ENCODE data around the gene ACSBG1.

The ACSBG1 gene

DNA sequence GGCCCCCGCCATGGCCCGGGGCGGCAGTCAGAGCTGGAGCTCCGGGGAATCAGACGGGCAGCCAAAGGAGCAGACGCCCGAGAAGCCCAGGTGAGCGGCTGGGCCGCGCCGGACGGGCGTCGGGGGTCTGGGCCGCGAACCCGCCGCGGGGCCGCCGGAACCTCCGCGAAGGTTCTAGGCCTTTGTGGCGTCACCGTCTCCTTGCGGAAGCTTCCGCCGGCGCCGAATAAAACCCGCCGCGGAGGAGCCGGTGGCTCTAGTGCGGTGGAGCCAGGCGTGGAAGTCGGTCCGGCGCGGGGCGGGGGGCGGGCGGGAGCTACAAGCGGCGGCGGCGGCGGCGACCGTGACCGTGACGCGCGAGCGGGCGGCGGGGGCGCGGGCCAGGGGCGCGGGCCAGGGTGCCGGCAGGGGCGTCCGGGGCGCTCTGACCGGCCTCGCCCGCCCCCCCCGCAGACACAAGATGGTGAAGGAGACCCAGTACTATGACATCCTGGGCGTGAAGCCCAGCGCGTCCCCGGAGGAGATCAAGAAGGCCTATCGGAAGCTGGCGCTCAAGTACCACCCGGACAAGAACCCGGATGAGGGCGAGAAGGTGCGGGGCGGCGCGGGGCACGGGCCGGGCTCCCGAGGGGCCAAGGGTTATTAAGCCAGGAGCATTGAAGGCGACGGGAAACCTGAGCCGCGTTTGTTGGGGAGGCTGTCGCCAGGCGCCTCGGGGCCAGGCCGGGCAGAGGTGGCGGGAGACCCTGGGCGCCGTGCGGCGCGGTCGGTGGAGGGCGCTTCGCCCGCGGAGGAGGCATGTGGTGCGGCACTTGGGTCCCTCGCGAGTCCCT is 30.2 kb upstream of the ACSBG1 start, which contains the start of gene DNAJA4:
Gene DNAJA4, plus strand, starts transcription at position 259 of the 833 bp plus-strand sequence. Its CDS starts 202 bp downstream, at position 461.
- H2BK15ac ChIP-seq (replicated peaks; ENCODE audit: low read depth): no peak within 1 kb of the TSS
- H2AK5ac ChIP-seq (ENCODE audit: low read length): no peak within 1 kb of the TSS
- no CpG with 5 or more reads among the region's 107 CpGs for WGBS (ENCODE audit: extremely low coverage, insufficient coverage, low lambda C conversion rate)
- no peak within 1 kb of the TSS for H2BK5ac ChIP-seq (ENCODE audit: low read length)
- H3K4me3 ChIP-seq (ENCODE audit: low read length): no peak within 1 kb of the TSS
- H3K79me1 ChIP-seq (ENCODE audit: low read length): no peaks in the 10 kb centered on the region
- no peak within 1 kb of the TSS for H2BK120ac ChIP-seq (ENCODE audit: low read depth, low read length)
- H4K8ac ChIP-seq (ENCODE audit: low read depth, low read length): no peak within 1 kb of the TSS
- no peak for DNase-seq
- no peak within 1 kb of the TSS for H3K23ac ChIP-seq (ENCODE audit: low read length)
- no peak within 1 kb of the TSS for H3K9ac ChIP-seq (ENCODE audit: low read length)
- H3K79me2 ChIP-seq (ENCODE audit: control insufficient read depth, insufficient read depth, low read length): no peaks in the 10 kb centered on the region
- H3K27ac ChIP-seq (ENCODE audit: low read depth, low read length): no peak within 1 kb of the TSS
- H3K4me1 ChIP-seq (ENCODE audit: control insufficient read depth, low read depth, low read length): no peaks in the 10 kb centered on the region
- no peaks in the 10 kb centered on the region for H3K36me3 ChIP-seq (ENCODE audit: control insufficient read depth, insufficient read depth, low read length)
- no peak within 1 kb of the TSS for H4K5ac ChIP-seq (ENCODE audit: low read length)
- no peak within 1 kb of the TSS for H3K4me2 ChIP-seq (ENCODE audit: low read length)
- H3K27me3 ChIP-seq (ENCODE audit: insufficient read depth, low read length, poor library complexity): no peaks in the 10 kb centered on the region
- H3K18ac ChIP-seq (ENCODE audit: low read length): no peak within 1 kb of the TSS
- H3K4ac ChIP-seq (ENCODE audit: low read depth, low read length): no peak within 1 kb of the TSS
- H3K56ac ChIP-seq (ENCODE audit: low read length): peak within 1 kb of the TSS; percentile 34

- Histone ChIP-seq H3K4me2 (ENCODE audit: low read length) (no peak overlapping the region), H3K9ac (ENCODE audit: low read length) (no peak overlapping the region), H3K36me3 (ENCODE audit: control insufficient read depth, insufficient read depth, low read length) (no peaks in the 10 kb centered on the region), H3K4ac (ENCODE audit: low read depth, low read length) (no peak overlapping the region), H3K27me3 (ENCODE audit: insufficient read depth, low read length, poor library complexity) (no peaks in the 10 kb centered on the region), H2AK5ac (ENCODE audit: low read length) (no peak overlapping the region), H3K27ac (ENCODE audit: low read depth, low read length) (no peak overlapping the region), H2BK5ac (ENCODE audit: low read length) (no peak overlapping the region), H3K79me1 (ENCODE audit: low read length) (no peaks in the 10 kb centered on the region), H4K8ac (ENCODE audit: low read depth, low read length) (no peak overlapping the region), H4K5ac (ENCODE audit: low read length) (no peak overlapping the region), H2BK15ac (replicated peaks; ENCODE audit: low read depth) (no peak overlapping the region), H2BK120ac (ENCODE audit: low read depth, low read length) (no peak overlapping the region), H3K56ac (ENCODE audit: low read length) (no peak overlapping the region), H3K4me1 (ENCODE audit: control insufficient read depth, low read depth, low read length) (no peaks in the 10 kb centered on the region), H3K79me2 (ENCODE audit: control insufficient read depth, insufficient read depth, low read length) (no peaks in the 10 kb centered on the region), H3K4me3 (ENCODE audit: low read length) (no peak overlapping the region), H3K18ac (ENCODE audit: low read length) (no peak overlapping the region), H3K23ac (ENCODE audit: low read length) (no peak overlapping the region)
- no CpG with 5 or more reads among the region's 23 CpGs for WGBS (ENCODE audit: extremely low coverage, insufficient coverage, low lambda C conversion rate)
- DNase-seq: no peak
Observed at GRCh38 chr15:78263907-78264303, 29.5 kb upstream of the ACSBG1 start.

DNA sequence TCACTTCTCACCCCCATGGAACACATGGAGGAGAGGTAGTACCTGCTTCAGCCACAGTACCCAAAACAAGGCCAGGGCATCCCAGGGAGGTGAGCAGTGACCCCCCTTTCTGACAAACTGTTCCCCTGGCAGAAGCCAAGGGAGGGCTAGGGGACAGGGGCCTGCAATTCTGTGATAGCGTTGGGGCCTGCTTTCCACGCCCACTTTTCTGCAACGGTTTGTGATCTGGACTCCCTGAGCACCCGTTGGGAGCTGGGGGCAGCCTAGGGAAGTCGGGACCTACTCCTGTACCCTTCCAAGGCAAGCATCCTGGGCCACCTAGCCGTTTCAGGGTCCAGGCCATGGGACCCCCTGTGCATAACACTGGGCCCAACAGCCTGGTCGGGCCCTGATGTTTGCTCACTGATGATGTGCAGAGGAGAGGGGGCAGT is 29.0 kb upstream of the ACSBG1 start:
- H4K5ac ChIP-seq (ENCODE audit: low read length): no peak overlapping the region
- no peak overlapping the region for H2BK5ac ChIP-seq (ENCODE audit: low read length)
- no peak overlapping the region for H3K9ac ChIP-seq (ENCODE audit: low read length)
- WGBS (ENCODE audit: extremely low coverage, insufficient coverage, low lambda C conversion rate): no CpG with 5 or more reads among the region's 7 CpGs
- H3K4me1 ChIP-seq (ENCODE audit: control insufficient read depth, low read depth, low read length): no peaks in the 10 kb centered on the region
- no peak overlapping the region for H2BK15ac ChIP-seq (replicated peaks; ENCODE audit: low read depth)
- H2AK5ac ChIP-seq (ENCODE audit: low read length): no peak overlapping the region
- H4K8ac ChIP-seq (ENCODE audit: low read depth, low read length): no peak overlapping the region
- no peak overlapping the region for H3K4me2 ChIP-seq (ENCODE audit: low read length)
- no peak for DNase-seq
- no peak overlapping the region for H3K4me3 ChIP-seq (ENCODE audit: low read length)
- H3K27me3 ChIP-seq (ENCODE audit: insufficient read depth, low read length, poor library complexity): no peaks in the 10 kb centered on the region
- H3K79me2 ChIP-seq (ENCODE audit: control insufficient read depth, insufficient read depth, low read length): no peaks in the 10 kb centered on the region
- no peak overlapping the region for H2BK120ac ChIP-seq (ENCODE audit: low read depth, low read length)
- H3K56ac ChIP-seq (ENCODE audit: low read length): no peak overlapping the region
- H3K36me3 ChIP-seq (ENCODE audit: control insufficient read depth, insufficient read depth, low read length): no peaks in the 10 kb centered on the region
- no peak overlapping the region for H3K23ac ChIP-seq (ENCODE audit: low read length)
- H3K27ac ChIP-seq (ENCODE audit: low read depth, low read length): no peak overlapping the region
- H3K79me1 ChIP-seq (ENCODE audit: low read length): no peaks in the 10 kb centered on the region
- H3K18ac ChIP-seq (ENCODE audit: low read length): no peak overlapping the region
- H3K4ac ChIP-seq (ENCODE audit: low read depth, low read length): no peak overlapping the region

DNA sequence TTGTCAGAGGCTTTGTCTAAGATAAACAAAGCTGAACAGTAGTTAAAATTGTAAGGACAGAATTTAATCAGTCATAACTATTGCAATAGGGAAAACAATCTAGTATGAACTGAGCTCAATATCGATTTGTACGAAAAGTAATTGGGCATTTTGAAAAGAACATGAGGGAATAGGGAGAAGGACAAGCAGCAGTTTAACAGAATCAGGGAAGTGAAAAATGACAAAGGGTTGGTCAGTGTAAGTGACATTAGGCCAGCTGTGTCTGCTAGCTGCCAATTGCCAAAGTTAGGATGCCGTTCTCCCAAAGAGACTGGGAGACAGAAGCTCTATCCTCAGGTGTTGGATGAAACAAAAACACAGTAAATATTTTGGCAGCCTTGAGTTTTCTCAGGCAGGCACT is 26.7 kb upstream of the ACSBG1 start:
- WGBS (ENCODE audit: extremely low coverage, insufficient coverage, low lambda C conversion rate): no CpG with 5 or more reads among the region's 3 CpGs
- Histone ChIP-seq H2AK5ac (ENCODE audit: low read length) (no peak overlapping the region), H3K4me1 (ENCODE audit: control insufficient read depth, low read depth, low read length) (no peaks in the 10 kb centered on the region), H4K8ac (ENCODE audit: low read depth, low read length) (no peak overlapping the region), H3K4me3 (ENCODE audit: low read length) (no peak overlapping the region), H4K5ac (ENCODE audit: low read length) (no peak overlapping the region), H2BK120ac (ENCODE audit: low read depth, low read length) (no peak overlapping the region), H3K27me3 (ENCODE audit: insufficient read depth, low read length, poor library complexity) (no peaks in the 10 kb centered on the region), H3K36me3 (ENCODE audit: control insufficient read depth, insufficient read depth, low read length) (no peaks in the 10 kb centered on the region), H3K4ac (ENCODE audit: low read depth, low read length) (no peak overlapping the region), H3K9ac (ENCODE audit: low read length) (no peak overlapping the region), H2BK5ac (ENCODE audit: low read length) (no peak overlapping the region), H3K79me2 (ENCODE audit: control insufficient read depth, insufficient read depth, low read length) (no peaks in the 10 kb centered on the region), H3K56ac (ENCODE audit: low read length) (no peak overlapping the region), H3K27ac (ENCODE audit: low read depth, low read length) (no peak overlapping the region), H3K79me1 (ENCODE audit: low read length) (no peaks in the 10 kb centered on the region), H3K18ac (ENCODE audit: low read length) (no peak overlapping the region), H3K4me2 (ENCODE audit: low read length) (no peak overlapping the region), H3K23ac (ENCODE audit: low read length) (no peak overlapping the region), H2BK15ac (replicated peaks; ENCODE audit: low read depth) (no peak overlapping the region)
- DNase-seq: no peak

- H2BK15ac ChIP-seq (replicated peaks; ENCODE audit: low read depth): no peak overlapping the region
- DNase-seq: no peak
- no peak overlapping the region for H4K8ac ChIP-seq (ENCODE audit: low read depth, low read length)
- H3K79me2 ChIP-seq (ENCODE audit: control insufficient read depth, insufficient read depth, low read length): no peaks in the 10 kb centered on the region
- no peak overlapping the region for H3K18ac ChIP-seq (ENCODE audit: low read length)
- H3K4me1 ChIP-seq (ENCODE audit: control insufficient read depth, low read depth, low read length): no peaks in the 10 kb centered on the region
- no peak overlapping the region for H3K9ac ChIP-seq (ENCODE audit: low read length)
- no peak overlapping the region for H4K5ac ChIP-seq (ENCODE audit: low read length)
- no peak overlapping the region for H3K4me3 ChIP-seq (ENCODE audit: low read length)
- no peak overlapping the region for H2BK120ac ChIP-seq (ENCODE audit: low read depth, low read length)
- H3K27ac ChIP-seq (ENCODE audit: low read depth, low read length): no peak overlapping the region
- H3K27me3 ChIP-seq (ENCODE audit: insufficient read depth, low read length, poor library complexity): no peaks in the 10 kb centered on the region
- H3K23ac ChIP-seq (ENCODE audit: low read length): no peak overlapping the region
- H3K79me1 ChIP-seq (ENCODE audit: low read length): no peaks in the 10 kb centered on the region
- no peak overlapping the region for H3K4ac ChIP-seq (ENCODE audit: low read depth, low read length)
- no peak overlapping the region for H2AK5ac ChIP-seq (ENCODE audit: low read length)
- H2BK5ac ChIP-seq (ENCODE audit: low read length): no peak overlapping the region
- H3K56ac ChIP-seq (ENCODE audit: low read length): no peak overlapping the region
- no CpG with 5 or more reads among the region's 2 CpGs for whole genome bisulfite sequencing (ENCODE audit: extremely low coverage, insufficient coverage, low lambda C conversion rate)
- H3K4me2 ChIP-seq (ENCODE audit: low read length): no peak overlapping the region
- no peaks in the 10 kb centered on the region for H3K36me3 ChIP-seq (ENCODE audit: control insufficient read depth, insufficient read depth, low read length)
Observed at GRCh38 chr15:78260489-78260888, 26.1 kb upstream of the ACSBG1 start.

DNA sequence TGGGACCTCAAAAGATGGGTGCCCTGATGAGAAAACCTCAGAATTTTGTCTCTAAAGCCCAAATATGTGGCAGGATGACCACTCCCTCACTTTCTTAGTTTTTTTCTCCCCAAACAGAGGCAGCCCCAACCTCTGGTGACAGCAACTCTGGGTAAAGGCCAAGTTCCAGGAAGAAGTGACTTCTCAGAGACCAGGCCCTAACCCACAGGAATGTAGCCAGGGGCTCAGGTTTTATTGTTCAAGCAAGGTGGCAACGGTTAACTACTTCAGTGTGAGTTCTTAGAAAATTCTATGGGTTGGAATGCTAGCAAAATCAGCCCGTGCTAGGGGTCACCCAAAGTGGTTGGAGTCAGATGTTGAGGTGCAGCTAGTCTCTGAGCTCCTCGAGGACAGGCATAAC is 24.9 kb upstream of the ACSBG1 start:
- H4K5ac ChIP-seq (ENCODE audit: low read length): no peak overlapping the region
- no peak overlapping the region for H3K56ac ChIP-seq (ENCODE audit: low read length)
- no peaks in the 10 kb centered on the region for H3K27me3 ChIP-seq (ENCODE audit: insufficient read depth, low read length, poor library complexity)
- no peak overlapping the region for H2BK5ac ChIP-seq (ENCODE audit: low read length)
- no peaks in the 10 kb centered on the region for H3K4me1 ChIP-seq (ENCODE audit: control insufficient read depth, low read depth, low read length)
- no peaks in the 10 kb centered on the region for H3K79me2 ChIP-seq (ENCODE audit: control insufficient read depth, insufficient read depth, low read length)
- no peak overlapping the region for H3K27ac ChIP-seq (ENCODE audit: low read depth, low read length)
- WGBS (ENCODE audit: extremely low coverage, insufficient coverage, low lambda C conversion rate): no CpG with 5 or more reads among the region's 3 CpGs
- no peak overlapping the region for H3K9ac ChIP-seq (ENCODE audit: low read length)
- H3K23ac ChIP-seq (ENCODE audit: low read length): no peak overlapping the region
- no peak overlapping the region for H3K4me3 ChIP-seq (ENCODE audit: low read length)
- H3K79me1 ChIP-seq (ENCODE audit: low read length): no peaks in the 10 kb centered on the region
- no peak overlapping the region for H3K18ac ChIP-seq (ENCODE audit: low read length)
- H2BK120ac ChIP-seq (ENCODE audit: low read depth, low read length): no peak overlapping the region
- no peak overlapping the region for H4K8ac ChIP-seq (ENCODE audit: low read depth, low read length)
- H2BK15ac ChIP-seq (replicated peaks; ENCODE audit: low read depth): no peak overlapping the region
- no peak overlapping the region for H3K4me2 ChIP-seq (ENCODE audit: low read length)
- no peaks in the 10 kb centered on the region for H3K36me3 ChIP-seq (ENCODE audit: control insufficient read depth, insufficient read depth, low read length)
- H3K4ac ChIP-seq (ENCODE audit: low read depth, low read length): no peak overlapping the region
- no peak for DNase-seq
- no peak overlapping the region for H2AK5ac ChIP-seq (ENCODE audit: low read length)
